HG02759 (cell line): Measurements from ENCODE around the gene CDKN2D.
A peak's percentile ranks its signal among the peaks of the same experiment; 100 is the strongest.
"Not testable (repeated sequence)": the region's sequence is repeated elsewhere in the genome, so short reads cannot be mapped to it uniquely, and the experiment has no call there.

Experiments
- ATAC-seq: cut with Tn5 transposase; IDR thresholded peaks from one replicate; pipeline ENCODE4 v1.9.1; 2021; ENCODE audit warnings: mild to moderate bottlenecking, moderate library complexity; ENCODE audit not compliant: unreplicated experiment

CDKN2D gene

GRCh38 chr19:10553087-10553667, 15.6 kb downstream of the CDKN2D start:
- no peak for ATAC-seq

- no peak for ATAC-seq
These were observed 16.2 kb downstream of the CDKN2D start for GRCh38 chr19:10552510-10553053.

- ATAC-seq: no peak
These were observed 17.0 kb downstream of the CDKN2D start for GRCh38 chr19:10551698-10552301.

GRCh38 chr19:10551006-10551405, 17.8 kb downstream of the CDKN2D start:
- not testable (repeated sequence) for ATAC-seq

GRCh38 chr19:10550336-10550735, 18.4 kb downstream of the CDKN2D start:
- ATAC-seq: no peak

GRCh38 chr19:10549733-10550132, 19.0 kb downstream of the CDKN2D start:
- ATAC-seq: no peak

- ATAC-seq: no peak
These were observed 20.0 kb downstream of the CDKN2D start for GRCh38 chr19:10548746-10549276.

GRCh38 chr19:10546817-10547216, 22.0 kb downstream of the CDKN2D start:
- ATAC-seq: no peak

- no peak for ATAC-seq
These were observed 24.0 kb downstream of the CDKN2D start for GRCh38 chr19:10544753-10545251.

GRCh38 chr19:10544242-10544752, 24.5 kb downstream of the CDKN2D start:
- ATAC-seq: no peak

GRCh38 chr19:10543420-10544241, 25.1 kb downstream of the CDKN2D start, which contains the start of gene ATG4D:
Gene ATG4D, plus strand, starts transcription at chr19:10543904. Its CDS starts 187 bp downstream, at chr19:10544091.
- peak; percentile 74 for ATAC-seq

GRCh38 chr19:10543059-10543419, 25.7 kb downstream of the CDKN2D start:
- no peak for ATAC-seq

- not testable (repeated sequence) for ATAC-seq
These were observed 29.8 kb downstream of the CDKN2D start for GRCh38 chr19:10539016-10539415.

GRCh38 chr19:10538204-10538983, 30.4 kb downstream of the CDKN2D start:
- no peak for ATAC-seq

- ATAC-seq: no peak
These were observed 31.1 kb downstream of the CDKN2D start for GRCh38 chr19:10537668-10538067.

- ATAC-seq: no peak
These were observed 33.2 kb downstream of the CDKN2D start for GRCh38 chr19:10535613-10536012.

- ATAC-seq: no peak
These were observed 35.0 kb downstream of the CDKN2D start for GRCh38 chr19:10533646-10534386.

GRCh38 chr19:10532457-10532856, 36.3 kb downstream of the CDKN2D start:
- no peak for ATAC-seq

- not testable (repeated sequence) for ATAC-seq
These were observed 41.9 kb downstream of the CDKN2D start for GRCh38 chr19:10526887-10527286.

- no peak for ATAC-seq
These were observed 43.1 kb downstream of the CDKN2D start for GRCh38 chr19:10525636-10526035.
